ENCODE results near the gene SDF4. TPM values are rescaled to one million over a fixed set of nuclear protein-coding genes. Genes with fewer than 3 reads are reported as not detected.

The SDF4 gene
- total and polyA plus RNA-seq, 2 donors (not counting 1 experiment from before 2014, with no cell fraction given) = 100 to 143 TPM

DNA sequence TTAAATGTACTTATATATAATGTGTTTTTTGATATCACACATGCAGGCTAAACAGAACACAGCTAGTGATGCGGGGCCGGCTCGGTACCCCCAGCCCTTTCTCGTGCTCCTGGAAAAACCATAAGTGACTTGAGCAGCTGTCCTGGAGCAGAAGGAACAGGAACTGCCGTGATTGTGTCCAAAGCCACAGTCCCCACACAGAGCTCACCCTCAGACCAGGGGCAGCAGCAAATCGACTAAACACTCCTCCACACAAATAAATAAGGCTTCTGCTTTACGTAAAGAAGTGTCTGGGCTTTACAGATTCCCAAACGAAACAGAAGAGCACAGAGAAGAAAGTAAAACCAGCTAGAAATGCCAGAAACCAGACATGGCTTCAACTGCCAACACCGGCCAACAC, 32.2 kb upstream of the SDF4 start:
- intact Hi-C loops (cut with micrococcal nuclease) = no loop called here
- Histone ChIP-seq H3K9ac (ENCODE audit: low read length) (no peak overlapping the region), H3K79me2 (ENCODE audit: control insufficient read depth, insufficient read depth, low read length) (peaks cover 65% of the 10 kb centered on the region), H3K27me3 (replicated peaks in 1 of 4; ENCODE audit: control extremely low read depth in 1 of 4, control insufficient read depth in 3 of 4, insufficient read depth in 4 of 4, low read length in 3 of 4) (no peaks in the 10 kb centered on the region), H2AFZ (ENCODE audit: insufficient read depth, low read depth, low read length, poor library complexity, severe bottlenecking) (no peak overlapping the region), H3K27ac (ENCODE audit: low read length in 2 of 2) (no peak overlapping the region), H3K4me1 (ENCODE audit: control insufficient read depth in 2 of 2, insufficient read depth in 2 of 2, low read length in 2 of 2) (peaks cover 0 to 4% of the 10 kb centered on the region in 2 donors), H3K4me3 (ENCODE audit: control extremely low read depth in 1 of 5, extremely low read depth in 1 of 5, insufficient read depth in 1 of 5, low read depth in 2 of 5, low read length in 4 of 5) (no peak overlapping the region), H3K9me3 (ENCODE audit: control extremely low read depth in 1 of 3, control insufficient read depth in 2 of 3, insufficient read depth in 1 of 3, low read length in 2 of 3) (no peaks in the 10 kb centered on the region), H4K20me1 (ENCODE audit: control insufficient read depth, insufficient read depth, low read length, poor library complexity, severe bottlenecking) (peaks cover 85% of the 10 kb centered on the region), H3K36me3 (replicated peaks in 1 of 2; ENCODE audit: control extremely low read depth in 1 of 2, control insufficient read depth in 1 of 2, extremely low read depth in 1 of 2, insufficient read depth in 2 of 2, low read length in 1 of 2) (peaks cover 0 to 64% of the 10 kb centered on the region in 2 experiments), H3K4me2 (replicated peaks; ENCODE audit: low read depth, low read length, poor library complexity, severe bottlenecking) (no peak overlapping the region)
- ChIA-PET POLR2A (no interaction called here), CTCF (interaction anchor here (4.5 kb wide), 1 partner anchor 142 kb away, joined by 26 read pairs; no protein-coding TSS in a partner anchor)
- WGBS (ENCODE audit: insufficient coverage) = 94% methylated on average over 9 of the region's 9 CpGs
- no peak for DNase-seq
- no peaks in the 10 kb centered on the region for H3K9me3 Mint-ChIP-seq (ENCODE audit: insufficient read depth)
- H3K4me1 Mint-ChIP-seq = peaks cover 19% of the 10 kb centered on the region
- TF ChIP-seq, protein P1, sequence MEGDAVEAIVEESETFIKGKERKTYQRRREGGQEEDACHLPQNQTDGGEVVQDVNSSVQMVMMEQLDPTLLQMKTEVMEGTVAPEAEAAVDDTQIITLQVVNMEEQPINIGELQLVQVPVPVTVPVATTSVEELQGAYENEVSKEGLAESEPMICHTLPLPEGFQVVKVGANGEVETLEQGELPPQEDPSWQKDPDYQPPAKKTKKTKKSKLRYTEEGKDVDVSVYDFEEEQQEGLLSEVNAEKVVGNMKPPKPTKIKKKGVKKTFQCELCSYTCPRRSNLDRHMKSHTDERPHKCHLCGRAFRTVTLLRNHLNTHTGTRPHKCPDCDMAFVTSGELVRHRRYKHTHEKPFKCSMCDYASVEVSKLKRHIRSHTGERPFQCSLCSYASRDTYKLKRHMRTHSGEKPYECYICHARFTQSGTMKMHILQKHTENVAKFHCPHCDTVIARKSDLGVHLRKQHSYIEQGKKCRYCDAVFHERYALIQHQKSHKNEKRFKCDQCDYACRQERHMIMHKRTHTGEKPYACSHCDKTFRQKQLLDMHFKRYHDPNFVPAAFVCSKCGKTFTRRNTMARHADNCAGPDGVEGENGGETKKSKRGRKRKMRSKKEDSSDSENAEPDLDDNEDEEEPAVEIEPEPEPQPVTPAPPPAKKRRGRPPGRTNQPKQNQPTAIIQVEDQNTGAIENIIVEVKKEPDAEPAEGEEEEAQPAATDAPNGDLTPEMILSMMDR (IDR thresholded peaks at IDR 0.05) = no peak
- no peak for TF ChIP-seq EZH2 (IDR thresholded peaks at IDR 0.05; ENCODE audit: borderline replicate concordance, insufficient read depth, low read depth, low read length, poor library complexity, severe bottlenecking)
- no peak overlapping the region for H3K27ac Mint-ChIP-seq
- ATAC-seq (ENCODE audit: low read depth) = no peak
- no peaks in the 10 kb centered on the region for H3K27me3 Mint-ChIP-seq
- no peak overlapping the region for H3K4me3 Mint-ChIP-seq

DNA sequence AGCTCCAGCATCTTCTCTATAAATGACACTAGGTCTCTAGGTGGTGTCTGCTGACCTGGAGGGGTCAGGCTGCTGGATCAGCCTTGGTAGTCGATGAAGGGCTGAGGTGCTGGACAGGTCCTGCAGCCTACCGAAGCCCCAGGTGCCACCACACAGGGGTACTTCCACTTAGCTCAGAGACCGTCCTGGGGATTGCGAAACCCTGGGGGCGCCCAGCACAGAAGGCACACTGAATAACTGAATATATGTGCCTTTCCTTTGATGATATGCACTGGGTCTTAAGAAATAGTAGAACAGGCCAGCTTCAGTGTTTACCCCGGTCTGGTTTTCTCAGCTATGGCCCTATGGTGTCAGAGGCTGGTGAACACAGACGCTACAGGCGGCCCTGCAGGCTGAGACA, 31.0 kb upstream of the SDF4 start:
- DNase-seq = no peak
- no peak overlapping the region for H3K4me3 ChIP-seq (ENCODE audit: control extremely low read depth in 1 of 5, extremely low read depth in 1 of 5, insufficient read depth in 1 of 5, low read depth in 2 of 5, low read length in 4 of 5)
- H3K4me1 ChIP-seq (ENCODE audit: control insufficient read depth in 2 of 2, insufficient read depth in 2 of 2, low read length in 2 of 2) = peaks cover 0 to 4% of the 10 kb centered on the region in 2 donors
- H3K4me2 ChIP-seq (replicated peaks; ENCODE audit: low read depth, low read length, poor library complexity, severe bottlenecking) = no peak overlapping the region
- 95% methylated on average over 8 of the region's 8 CpGs for WGBS (ENCODE audit: insufficient coverage)
- H3K4me1 Mint-ChIP-seq = peaks cover 16% of the 10 kb centered on the region
- H3K27me3 ChIP-seq (replicated peaks in 1 of 4; ENCODE audit: control extremely low read depth in 1 of 4, control insufficient read depth in 3 of 4, insufficient read depth in 4 of 4, low read length in 3 of 4) = no peaks in the 10 kb centered on the region
- no peaks in the 10 kb centered on the region for H3K27me3 Mint-ChIP-seq
- no peak overlapping the region for H3K27ac Mint-ChIP-seq
- H3K79me2 ChIP-seq (ENCODE audit: control insufficient read depth, insufficient read depth, low read length) = peaks cover 62% of the 10 kb centered on the region
- no peak overlapping the region for H3K4me3 Mint-ChIP-seq
- peaks cover 81% of the 10 kb centered on the region for H4K20me1 ChIP-seq (ENCODE audit: control insufficient read depth, insufficient read depth, low read length, poor library complexity, severe bottlenecking)
- intact Hi-C loops (cut with micrococcal nuclease) = no loop called here
- H3K9ac ChIP-seq (ENCODE audit: low read length) = no peak overlapping the region
- no peak overlapping the region for H2AFZ ChIP-seq (ENCODE audit: insufficient read depth, low read depth, low read length, poor library complexity, severe bottlenecking)
- no peaks in the 10 kb centered on the region for H3K9me3 ChIP-seq (ENCODE audit: control extremely low read depth in 1 of 3, control insufficient read depth in 2 of 3, insufficient read depth in 1 of 3, low read length in 2 of 3)
- peaks cover 0 to 59% of the 10 kb centered on the region in 2 experiments for H3K36me3 ChIP-seq (replicated peaks in 1 of 2; ENCODE audit: control extremely low read depth in 1 of 2, control insufficient read depth in 1 of 2, extremely low read depth in 1 of 2, insufficient read depth in 2 of 2, low read length in 1 of 2)
- no peaks in the 10 kb centered on the region for H3K9me3 Mint-ChIP-seq (ENCODE audit: insufficient read depth)
- POLR2A ChIA-PET = no interaction called here
- H3K27ac ChIP-seq (ENCODE audit: low read length in 2 of 2) = no peak overlapping the region
- no peak for TF ChIP-seq EZH2 (IDR thresholded peaks at IDR 0.05; ENCODE audit: borderline replicate concordance, insufficient read depth, low read depth, low read length, poor library complexity, severe bottlenecking)
- TF ChIP-seq, protein P1 (IDR thresholded peaks at IDR 0.05) = no peak
- CTCF ChIA-PET = interaction anchor here (4.5 kb wide), 1 partner anchor 141 kb away, joined by 26 read pairs; no protein-coding TSS in a partner anchor
- no peak for ATAC-seq (ENCODE audit: low read depth)

All from B cell (primary cell).